MM.1S (cell line): ENCODE results near the gene MGME1.

Source experiments
- DNase-seq: peaks from one replicate; pipeline ENCODE4 v3.0.0-alpha.2; 2015
- H2AFZ ChIP-seq: fragments of 300-600 bp; sonication (generic); 2 replicates; pipeline ENCODE4 v1.6.0; 2016; ENCODE audit warnings: antibody characterized with exemption, low read length
- H3F3A ChIP-seq: fragments of 300-600 bp; sonication (generic); 2 replicates; pipeline ENCODE4 v1.6.1; 2016; ENCODE audit warnings: mild to moderate bottlenecking, antibody characterized with exemption, low read length, moderate library complexity, mixed read lengths; ENCODE audit not compliant: insufficient read depth
- H3K27ac ChIP-seq: fragments of 300-600 bp; sonication (generic); 2 replicates; pipeline ENCODE4 v1.5.1; 2016; ENCODE audit warnings: mild to moderate bottlenecking, low read length
- H3K27me3 ChIP-seq: fragments of 300-600 bp; sonication (generic); replicated peaks from 2 replicates; pipeline ENCODE4 v1.6.0; 2016; ENCODE audit warnings: low read length; ENCODE audit not compliant: insufficient read depth
- H3K36me3 ChIP-seq: fragments of 300-600 bp; sonication (generic); replicated peaks from 2 replicates; pipeline ENCODE4 v1.6.1; 2016; ENCODE audit warnings: mild to moderate bottlenecking, low read length, mixed read lengths; ENCODE audit not compliant: insufficient read depth
- H3K4me1 ChIP-seq: fragments of 300-600 bp; sonication (generic); 2 replicates; pipeline ENCODE4 v1.6.1; 2016; ENCODE audit warnings: low read length, mixed read lengths
- H3K4me2 ChIP-seq: fragments of 300-600 bp; sonication (generic); 2 replicates; pipeline ENCODE4 v1.6.0; 2016; ENCODE audit warnings: low read depth, low read length
- H3K4me3 ChIP-seq: fragments of 300-600 bp; sonication (generic); 2 replicates; pipeline ENCODE4 v1.5.1; 2016; ENCODE audit warnings: low read length, mixed read lengths
- H3K79me2 ChIP-seq: fragments of 300-600 bp; sonication (generic); 2 replicates; pipeline ENCODE4 v1.6.1; 2016; ENCODE audit warnings: mixed run types, low read length, mixed read lengths
- H3K9ac ChIP-seq: fragments of 300-600 bp; sonication (generic); 2 replicates; pipeline ENCODE4 v1.6.1; 2016; ENCODE audit warnings: low read length, mixed read lengths
- H3K9me2 ChIP-seq: fragments of 300-600 bp; sonication (generic); replicated peaks from 2 replicates; pipeline ENCODE4 v1.6.1; 2016; ENCODE audit warnings: mild to moderate bottlenecking, low read length, mixed read lengths; ENCODE audit not compliant: insufficient read depth
- H3K9me3 ChIP-seq: fragments of 300-600 bp; sonication (generic); replicated peaks from 2 replicates; pipeline ENCODE4 v1.6.1; 2016; ENCODE audit warnings: mild to moderate bottlenecking, low read length, mixed read lengths; ENCODE audit not compliant: insufficient read depth
- H4K20me1 ChIP-seq: fragments of 300-600 bp; sonication (generic); 2 replicates; pipeline ENCODE4 v1.6.1; 2016; ENCODE audit warnings: mild to moderate bottlenecking, low read length, moderate library complexity, mixed read lengths; ENCODE audit not compliant: insufficient read depth
- CTCF ChIP-seq: fragments of 300-600 bp; sonication (generic); IDR thresholded peaks from 2 replicates; pipeline ENCODE4 v1.5.1; 2016; ENCODE audit warnings: antibody characterized with exemption, low read length, mixed read lengths
- EZH2 ChIP-seq: fragments of 300-600 bp; sonication (generic); optimal IDR thresholded peaks from 2 replicates; pipeline ENCODE3; 2017; ENCODE audit warnings: low read depth, mild to moderate bottlenecking, antibody characterized with exemption, low read length, mixed read lengths
- EZH2phosphoT487 ChIP-seq: fragments of 300-600 bp; sonication (generic); IDR thresholded peaks from 2 replicates; pipeline ENCODE4 v1.6.1; 2018; ENCODE audit warnings: antibody characterized with exemption, low read length

Gene MGME1

GRCh38 chr20:18032977-18033892, 64.4 kb downstream of the MGME1 start:
- Histone ChIP-seq H3K9me2 (no peaks in the 10 kb centered on the region), H3K9me3 (no peaks in the 10 kb centered on the region), H3K9ac (no peak overlapping the region), H2AFZ (no peak overlapping the region), H3F3A (no peaks in the 10 kb centered on the region), H3K27ac (no peak overlapping the region), H3K4me1 (no peaks in the 10 kb centered on the region), H3K4me2 (no peak overlapping the region), H3K79me2 (no peaks in the 10 kb centered on the region), H3K27me3 (no peaks in the 10 kb centered on the region), H4K20me1 (no peaks in the 10 kb centered on the region), H3K4me3 (no peak overlapping the region), H3K36me3 (no peaks in the 10 kb centered on the region)
- TF ChIP-seq EZH2phosphoT487 (no peak), CTCF (no peak), EZH2 (no peak)
- DNase-seq, result no peak

- no peak for DNase-seq
- no peaks in the 10 kb centered on the region for H3K4me1 ChIP-seq
- no peaks in the 10 kb centered on the region for H4K20me1 ChIP-seq
- no peak overlapping the region for H3K4me2 ChIP-seq
- no peaks in the 10 kb centered on the region for H3K36me3 ChIP-seq
- no peak overlapping the region for H3K4me3 ChIP-seq
- TF ChIP-seq EZH2phosphoT487, result no peak
- no peak for TF ChIP-seq CTCF
- no peak for TF ChIP-seq EZH2
- H3K27me3 ChIP-seq, result no peaks in the 10 kb centered on the region
- H3K9me3 ChIP-seq, result no peaks in the 10 kb centered on the region
- no peaks in the 10 kb centered on the region for H3K79me2 ChIP-seq
- H2AFZ ChIP-seq, result no peak overlapping the region
- no peak overlapping the region for H3K9ac ChIP-seq
- H3K27ac ChIP-seq, result no peak overlapping the region
- no peaks in the 10 kb centered on the region for H3F3A ChIP-seq
- H3K9me2 ChIP-seq, result no peaks in the 10 kb centered on the region
These were observed 65.2 kb downstream of the MGME1 start for GRCh38 chr20:18034039-18034438.

GRCh38 chr20:18039063-18039462, 70.2 kb downstream of the MGME1 start:
- Histone ChIP-seq H4K20me1 (no peaks in the 10 kb centered on the region), H3F3A (no peaks in the 10 kb centered on the region), H3K27me3 (no peaks in the 10 kb centered on the region), H3K36me3 (no peaks in the 10 kb centered on the region), H3K4me2 (no peak overlapping the region), H3K9me3 (no peaks in the 10 kb centered on the region), H3K9me2 (no peaks in the 10 kb centered on the region), H3K9ac (no peak overlapping the region), H3K27ac (no peak overlapping the region), H3K79me2 (no peaks in the 10 kb centered on the region), H3K4me1 (no peaks in the 10 kb centered on the region), H2AFZ (no peak overlapping the region), H3K4me3 (no peak overlapping the region)
- TF ChIP-seq EZH2phosphoT487, result no peak
- no peak for TF ChIP-seq EZH2
- TF ChIP-seq CTCF, result no peak
- DNase-seq, result no peak
